GM19468 (cell line): Measurements from ENCODE around the gene RNPS1.

Experiments used
- ATAC-seq: cut with Tn5 transposase; IDR thresholded peaks from one replicate; pipeline ENCODE4 v1.9.1; 2021; ENCODE audit warnings: mild to moderate bottlenecking, moderate library complexity, moderate number of reproducible peaks; ENCODE audit not compliant: unreplicated experiment; ENCODE audit errors: extremely low read depth

Gene RNPS1

DNA sequence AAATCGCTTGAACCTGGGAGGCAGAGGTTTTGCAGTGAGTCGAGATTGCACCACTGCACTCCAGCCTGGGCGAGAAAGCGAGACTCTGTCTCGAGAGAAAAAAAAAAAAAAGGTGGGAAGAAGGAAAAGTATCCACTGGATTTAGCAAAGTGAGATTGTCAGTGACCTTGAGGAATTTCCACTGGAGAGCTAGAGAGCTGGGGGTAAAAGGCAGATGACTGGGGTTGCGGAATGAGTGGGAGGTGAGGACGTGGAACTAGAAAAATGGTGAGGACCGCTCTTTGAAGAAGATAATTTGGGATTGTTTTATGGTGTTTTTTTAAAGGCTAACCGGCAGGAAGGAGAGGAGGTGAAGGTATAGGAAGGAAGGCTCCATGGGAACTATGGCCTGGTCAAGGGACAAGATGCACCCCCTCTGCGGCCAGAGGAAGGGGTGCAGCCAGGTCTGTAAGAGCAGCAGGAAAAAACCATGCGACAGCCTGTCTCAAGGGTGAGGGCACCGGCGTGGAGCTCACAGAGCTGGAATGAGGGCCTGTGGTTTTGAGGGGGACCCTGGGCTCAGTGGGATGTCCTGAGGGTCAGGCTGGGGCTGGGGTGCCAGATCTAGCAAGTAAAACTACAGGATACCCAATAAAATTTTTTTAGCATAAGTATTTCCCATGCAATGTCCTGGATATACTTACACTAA, 63.4 kb downstream of the RNPS1 start:
- ATAC-seq: no peak
